GM23338 (cell line): ENCODE measurements around the gene CHRNA4. TPM values are rescaled to one million over a fixed set of nuclear protein-coding genes. Genes with fewer than 3 reads are reported as not detected.

Experiments used
- ATAC-seq: fragments of 200-7000 bp; cut with Tn5 transposase; 3 replicates; pipeline ENCODE4 v1.9.1; 2020
- DNase-seq: peaks from one replicate; pipeline ENCODE4 v3.0.0-alpha.2; 2015; ENCODE audit warnings: low spot score
- H2AFZ ChIP-seq: fragments of 200-600 bp; sonication (generic); 2 replicates; pipeline ENCODE4 v1.8.0; 2016; ENCODE audit warnings: antibody characterized with exemption, mild to moderate bottlenecking, moderate library complexity
- H3F3A ChIP-seq: fragments of 200-600 bp; sonication (generic); replicated peaks from 2 replicates; pipeline ENCODE4 v1.8.0; 2017; ENCODE audit warnings: antibody characterized with exemption, mixed run types, low read depth
- H3K27ac ChIP-seq: fragments of 200-600 bp; sonication (generic); 2 replicates; pipeline ENCODE4 v1.6.1; 2016; ENCODE audit warnings: low read depth
- H3K27me3 ChIP-seq: fragments of 200-600 bp; sonication (generic); 2 replicates; pipeline ENCODE4 v1.8.0; 2016; ENCODE audit warnings: mild to moderate bottlenecking, mixed run types, moderate library complexity; ENCODE audit not compliant: insufficient read depth
- H3K36me3 ChIP-seq: fragments of 200-600 bp; sonication (generic); 2 replicates; pipeline ENCODE4 v1.8.0; 2016; ENCODE audit warnings: mild to moderate bottlenecking; ENCODE audit not compliant: insufficient read depth
- H3K4me1 ChIP-seq: fragments of 200-600 bp; sonication (generic); 2 replicates; pipeline ENCODE4 v1.8.0; 2016; ENCODE audit warnings: mild to moderate bottlenecking, moderate library complexity; ENCODE audit not compliant: insufficient read depth
- H3K4me2 ChIP-seq: fragments of 200-600 bp; sonication (generic); 2 replicates; pipeline ENCODE4 v1.7.1; 2017; ENCODE audit warnings: mixed run types
- H3K4me3 ChIP-seq: fragments of 200-600 bp; sonication (generic); 2 replicates; pipeline ENCODE4 v1.6.1; 2016; ENCODE audit warnings: mixed run types
- H3K79me2 ChIP-seq: fragments of 200-600 bp; sonication (generic); replicated peaks from 2 replicates; pipeline ENCODE4 v1.8.0; 2017; ENCODE audit warnings: mild to moderate bottlenecking; ENCODE audit not compliant: insufficient read depth
- H3K9me2 ChIP-seq: fragments of 200-600 bp; sonication (generic); 2 replicates; pipeline ENCODE4 v1.8.0; 2017; ENCODE audit not compliant: insufficient read depth
- H4K20me1 ChIP-seq: fragments of 200-600 bp; sonication (generic); replicated peaks from 2 replicates; pipeline ENCODE4 v1.8.0; 2017; ENCODE audit warnings: mild to moderate bottlenecking; ENCODE audit not compliant: insufficient read depth
- H3K27ac Mint-ChIP-seq: 2 replicates; pipeline ENCODE4 v1.8.0; 2020; ENCODE audit warnings: inconsistent platforms, mild to moderate bottlenecking, moderate library complexity, mixed read lengths
- H3K27me3 Mint-ChIP-seq: 3 replicates; pipeline ENCODE4 v1.8.0; 2022; ENCODE audit warnings: low read depth, mild to moderate bottlenecking, moderate library complexity, mixed read lengths, inconsistent platforms; ENCODE audit not compliant: insufficient read depth, poor library complexity
- H3K36me3 Mint-ChIP-seq: 3 replicates; pipeline ENCODE4 v1.8.0; 2021; ENCODE audit warnings: low read depth, mild to moderate bottlenecking, inconsistent platforms, moderate library complexity, mixed read lengths
- H3K4me1 Mint-ChIP-seq: 3 replicates; pipeline ENCODE4 v1.8.0; 2020; ENCODE audit warnings: mild to moderate bottlenecking, inconsistent platforms, mixed read lengths
- H3K4me3 Mint-ChIP-seq: 3 replicates; pipeline ENCODE4 v1.8.0; 2021; ENCODE audit warnings: moderate library complexity, mild to moderate bottlenecking, inconsistent platforms, mixed read lengths
- H3K9me3 Mint-ChIP-seq: 3 replicates; pipeline ENCODE4 v1.8.0; 2020; ENCODE audit warnings: moderate library complexity, mild to moderate bottlenecking, inconsistent platforms, mixed read lengths
- CREB1 ChIP-seq: fragments of 250-450 bp; sonication (Bioruptor Pico); IDR thresholded peaks from 2 replicates; pipeline ENCODE4 v1.5.0; 2020; ENCODE audit warnings: low read depth, mild to moderate bottlenecking, moderate library complexity
- ETS1 ChIP-seq: IDR thresholded peaks from 2 replicates; pipeline ENCODE4 v1.6.1; 2016; ENCODE audit warnings: antibody characterized with exemption
- JUNB ChIP-seq: IDR thresholded peaks from one replicate; pipeline ENCODE4 v1.6.1; 2016; ENCODE audit warnings: antibody characterized with exemption; ENCODE audit not compliant: unreplicated experiment
- NANOG ChIP-seq: IDR thresholded peaks from 2 replicates; pipeline ENCODE4 v1.6.1; 2016; ENCODE audit warnings: antibody characterized with exemption, borderline replicate concordance
- POLR2AphosphoS5 ChIP-seq: IDR thresholded peaks from 2 replicates; pipeline ENCODE4 v1.6.1; 2016; ENCODE audit warnings: antibody characterized with exemption, low read depth
- STAT1 ChIP-seq: IDR thresholded peaks from one replicate; pipeline ENCODE4 v1.6.1; 2016; ENCODE audit warnings: antibody characterized with exemption; ENCODE audit not compliant: unreplicated experiment
- ZNF114 ChIP-seq: fragments of 250-450 bp; sonication (Bioruptor Pico); IDR thresholded peaks from 2 replicates; pipeline ENCODE4 v1.5.0; 2020; ENCODE audit warnings: mild to moderate bottlenecking, moderate library complexity
- ZNF331 ChIP-seq: fragments of 250-450 bp; sonication (Bioruptor Pico); IDR thresholded peaks from 2 replicates; pipeline ENCODE4 v1.5.0; 2020; ENCODE audit warnings: low read depth, mild to moderate bottlenecking, moderate library complexity
- polyA plus RNA-seq: library from polyadenylated mRNA; unstranded; fragments of >200 nt; fragmentation: Nextera tagmentation; extraction: Ambion mirVana; gene quantifications from 2 replicates; pipeline ENCODE4 v1.2.1, GENCODE V29; 2016
- total RNA-seq: library from RNA; depleted of rRNA; stranded (reverse); fragments of >200 nt; shearing (Covaris generic); gene quantifications from 2 replicates; pipeline ENCODE4 v1.2.3, GENCODE V29; 2014
- TF ChIP-seq, protein P1 (sequence below), 2 experiments: fragments of 200-600 bp in 1 of 2; sonication (generic) in 1 of 2; conservative IDR thresholded peaks; 2 replicates each; pipeline versions ENCODE4 v1.5.1 to v1.6.1; 2016 to 2017; ENCODE audit warnings: antibody characterized with exemption in 2 of 2, low read depth in 2 of 2, mild to moderate bottlenecking in 2 of 2, moderate library complexity in 1 of 2
- TF ChIP-seq, protein P2 (sequence below): IDR thresholded peaks from one replicate; pipeline ENCODE4 v1.6.1; 2018; ENCODE audit warnings: antibody characterized with exemption; ENCODE audit not compliant: unreplicated experiment

CHRNA4 gene
- total and polyA plus RNA-seq, 2 experiments from 2014 or later = 2.7 to 3.9 TPM

DNA sequence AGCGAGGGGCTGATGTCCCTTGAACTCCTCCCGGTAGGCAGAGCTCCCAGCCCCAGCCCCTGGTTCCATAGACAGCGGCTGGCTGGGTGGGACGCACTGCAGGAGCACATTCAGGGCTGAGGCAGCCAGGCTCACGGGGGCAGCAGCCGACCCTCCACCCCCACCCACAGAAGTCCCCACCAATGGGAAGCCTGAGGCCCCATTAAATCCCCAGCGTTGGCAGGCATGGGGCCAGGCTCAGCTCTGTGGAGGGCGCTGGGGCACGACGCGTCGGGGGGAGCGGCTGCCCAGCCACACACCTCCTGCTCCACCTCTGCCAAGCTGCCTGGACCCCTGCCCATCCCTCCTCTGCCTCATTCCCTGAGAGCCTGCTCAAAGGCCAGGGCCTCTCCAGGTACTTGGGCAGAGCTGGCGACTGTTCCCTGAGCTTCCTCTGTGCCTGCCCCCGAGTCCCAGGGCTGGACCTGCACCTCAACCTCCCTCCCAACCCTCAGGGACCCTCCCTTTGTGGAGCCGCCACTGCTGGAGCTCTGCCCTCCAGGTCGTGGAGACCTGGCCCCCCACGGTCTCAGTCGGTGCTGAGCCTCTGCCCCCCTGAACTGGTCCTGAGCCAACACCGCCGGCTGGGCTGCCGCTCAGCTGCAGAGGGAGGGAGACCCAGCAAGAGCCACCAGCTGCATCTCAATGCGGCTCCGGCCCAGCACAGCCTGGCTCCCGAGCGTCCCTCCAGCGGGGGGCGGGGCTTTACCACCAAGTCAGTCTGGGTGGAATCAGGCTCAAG is 9.1 kb downstream of the CHRNA4 start:
- no peaks in the 10 kb centered on the region for H3K9me2 ChIP-seq
- H3K4me2 ChIP-seq = no peak overlapping the region
- H3K27me3 ChIP-seq = no peaks in the 10 kb centered on the region
- no peak overlapping the region for H3K27ac ChIP-seq
- no peaks in the 10 kb centered on the region; the same call in 1 of the 2 replicates for H3K4me1 ChIP-seq
- 0 out of 2 replicates have a peak overlapping the region, but pooled peaks have one; percentile 69 for H2AFZ ChIP-seq
- no peaks in the 10 kb centered on the region for H3K79me2 ChIP-seq
- Mint-ChIP-seq H3K27ac (no peak overlapping the region), H3K36me3 (peaks cover 4% of the 10 kb centered on the region), H3K4me1 (peaks cover 6% of the 10 kb centered on the region), H3K9me3 (peaks cover 15% of the 10 kb centered on the region), H3K27me3 (peaks cover 19% of the 10 kb centered on the region), H3K4me3 (no peak overlapping the region)
- no peak overlapping the region for H3K4me3 ChIP-seq
- 0 out of 2 replicates have a peak, but pooled peaks cover 4% of the 10 kb centered on the region for H3F3A ChIP-seq
- peak; percentile 93 for ATAC-seq
- TF ChIP-seq NANOG = no peak
- no peak for TF ChIP-seq JUNB
- no peak for TF ChIP-seq STAT1
- H4K20me1 ChIP-seq = no peaks in the 10 kb centered on the region
- DNase-seq = peak; percentile 85
- no peaks in the 10 kb centered on the region for H3K36me3 ChIP-seq

DNA sequence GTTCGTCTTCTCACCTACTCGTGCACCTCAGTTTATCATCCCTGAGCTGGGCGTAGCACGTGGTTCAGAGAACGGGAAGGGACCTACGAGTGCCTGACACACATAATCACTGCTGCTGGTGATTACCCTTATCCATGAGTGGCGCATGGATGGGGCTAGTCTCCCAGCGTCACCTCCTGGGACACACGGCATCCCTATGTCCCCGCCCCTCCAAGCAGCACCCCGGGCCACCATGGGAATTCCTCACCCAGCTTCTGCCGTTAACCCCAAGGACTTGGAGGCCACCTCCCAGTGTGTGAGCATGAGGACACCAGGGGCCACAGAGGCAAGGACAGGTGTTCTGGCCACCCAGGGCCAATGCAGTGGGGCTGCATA is 9.8 kb downstream of the CHRNA4 start:
- Histone ChIP-seq H3K27me3 (no peaks in the 10 kb centered on the region), H3F3A (0 out of 2 replicates have a peak, but pooled peaks cover 4% of the 10 kb centered on the region), H3K4me2 (no peak overlapping the region), H3K4me3 (no peak overlapping the region), H3K4me1 (no peaks in the 10 kb centered on the region; the same call in 1 of the 2 replicates), H3K9me2 (no peaks in the 10 kb centered on the region), H4K20me1 (no peaks in the 10 kb centered on the region), H3K79me2 (no peaks in the 10 kb centered on the region), H2AFZ (no peak overlapping the region), H3K36me3 (no peaks in the 10 kb centered on the region), H3K27ac (no peak overlapping the region)
- Mint-ChIP-seq H3K9me3 (peaks cover 12% of the 10 kb centered on the region), H3K27ac (no peak overlapping the region), H3K4me1 (peaks cover 6% of the 10 kb centered on the region), H3K27me3 (peaks cover 19% of the 10 kb centered on the region), H3K4me3 (no peak overlapping the region), H3K36me3 (peaks cover 4% of the 10 kb centered on the region)
- ATAC-seq (no peak), DNase-seq (no peak)
- TF ChIP-seq, protein P1, sequence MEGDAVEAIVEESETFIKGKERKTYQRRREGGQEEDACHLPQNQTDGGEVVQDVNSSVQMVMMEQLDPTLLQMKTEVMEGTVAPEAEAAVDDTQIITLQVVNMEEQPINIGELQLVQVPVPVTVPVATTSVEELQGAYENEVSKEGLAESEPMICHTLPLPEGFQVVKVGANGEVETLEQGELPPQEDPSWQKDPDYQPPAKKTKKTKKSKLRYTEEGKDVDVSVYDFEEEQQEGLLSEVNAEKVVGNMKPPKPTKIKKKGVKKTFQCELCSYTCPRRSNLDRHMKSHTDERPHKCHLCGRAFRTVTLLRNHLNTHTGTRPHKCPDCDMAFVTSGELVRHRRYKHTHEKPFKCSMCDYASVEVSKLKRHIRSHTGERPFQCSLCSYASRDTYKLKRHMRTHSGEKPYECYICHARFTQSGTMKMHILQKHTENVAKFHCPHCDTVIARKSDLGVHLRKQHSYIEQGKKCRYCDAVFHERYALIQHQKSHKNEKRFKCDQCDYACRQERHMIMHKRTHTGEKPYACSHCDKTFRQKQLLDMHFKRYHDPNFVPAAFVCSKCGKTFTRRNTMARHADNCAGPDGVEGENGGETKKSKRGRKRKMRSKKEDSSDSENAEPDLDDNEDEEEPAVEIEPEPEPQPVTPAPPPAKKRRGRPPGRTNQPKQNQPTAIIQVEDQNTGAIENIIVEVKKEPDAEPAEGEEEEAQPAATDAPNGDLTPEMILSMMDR (conservative IDR thresholded peaks at IDR 0.05; ENCODE audit: low read depth in 2 of 2) = no peak
- TF ChIP-seq ZNF331 (CRISPR knock-in tag) (no peak), STAT1 (no peak), ETS1 (no peak), POLR2AphosphoS5 (no peak), ZNF114 (no peak), CREB1 (CRISPR knock-in tag) (no peak)
- TF ChIP-seq, protein P2, sequence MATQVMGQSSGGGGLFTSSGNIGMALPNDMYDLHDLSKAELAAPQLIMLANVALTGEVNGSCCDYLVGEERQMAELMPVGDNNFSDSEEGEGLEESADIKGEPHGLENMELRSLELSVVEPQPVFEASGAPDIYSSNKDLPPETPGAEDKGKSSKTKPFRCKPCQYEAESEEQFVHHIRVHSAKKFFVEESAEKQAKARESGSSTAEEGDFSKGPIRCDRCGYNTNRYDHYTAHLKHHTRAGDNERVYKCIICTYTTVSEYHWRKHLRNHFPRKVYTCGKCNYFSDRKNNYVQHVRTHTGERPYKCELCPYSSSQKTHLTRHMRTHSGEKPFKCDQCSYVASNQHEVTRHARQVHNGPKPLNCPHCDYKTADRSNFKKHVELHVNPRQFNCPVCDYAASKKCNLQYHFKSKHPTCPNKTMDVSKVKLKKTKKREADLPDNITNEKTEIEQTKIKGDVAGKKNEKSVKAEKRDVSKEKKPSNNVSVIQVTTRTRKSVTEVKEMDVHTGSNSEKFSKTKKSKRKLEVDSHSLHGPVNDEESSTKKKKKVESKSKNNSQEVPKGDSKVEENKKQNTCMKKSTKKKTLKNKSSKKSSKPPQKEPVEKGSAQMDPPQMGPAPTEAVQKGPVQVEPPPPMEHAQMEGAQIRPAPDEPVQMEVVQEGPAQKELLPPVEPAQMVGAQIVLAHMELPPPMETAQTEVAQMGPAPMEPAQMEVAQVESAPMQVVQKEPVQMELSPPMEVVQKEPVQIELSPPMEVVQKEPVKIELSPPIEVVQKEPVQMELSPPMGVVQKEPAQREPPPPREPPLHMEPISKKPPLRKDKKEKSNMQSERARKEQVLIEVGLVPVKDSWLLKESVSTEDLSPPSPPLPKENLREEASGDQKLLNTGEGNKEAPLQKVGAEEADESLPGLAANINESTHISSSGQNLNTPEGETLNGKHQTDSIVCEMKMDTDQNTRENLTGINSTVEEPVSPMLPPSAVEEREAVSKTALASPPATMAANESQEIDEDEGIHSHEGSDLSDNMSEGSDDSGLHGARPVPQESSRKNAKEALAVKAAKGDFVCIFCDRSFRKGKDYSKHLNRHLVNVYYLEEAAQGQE = no peak
